Adipocyte (in vitro differentiated cells): ENCODE results near the gene BCAS3.
A peak's percentile ranks its signal among the peaks of the same experiment; 100 is the strongest.

Experiments
- DNase-seq: peaks from one replicate; pipeline ENCODE4 v3.0.0-alpha.2; 2015; ENCODE audit warnings: low read depth
- H3K27me3 ChIP-seq: replicated peaks from 2 replicates; pipeline ENCODE4 v1.7.0; 2013; ENCODE audit warnings: mild to moderate bottlenecking, low read length, moderate library complexity; ENCODE audit not compliant: control insufficient read depth, insufficient read depth
- H3K36me3 ChIP-seq: 2 replicates; pipeline ENCODE4 v1.7.0; 2013; ENCODE audit warnings: low read length, mild to moderate bottlenecking, moderate library complexity; ENCODE audit not compliant: control insufficient read depth, insufficient read depth, severe bottlenecking
- H3K4me1 ChIP-seq: 2 replicates; pipeline ENCODE4 v1.7.0; 2013; ENCODE audit warnings: mild to moderate bottlenecking, low read length, moderate library complexity; ENCODE audit not compliant: control insufficient read depth, insufficient read depth
- H3K4me3 ChIP-seq: 2 replicates; pipeline ENCODE4 v1.7.0; 2013; ENCODE audit warnings: mild to moderate bottlenecking, low read length, moderate library complexity
- H3K9ac ChIP-seq: 2 replicates; pipeline ENCODE4 v1.7.0; 2013; ENCODE audit warnings: mild to moderate bottlenecking, low read length, moderate library complexity
- H3K9me3 ChIP-seq: 2 replicates; pipeline ENCODE4 v1.7.0; 2013; ENCODE audit warnings: mild to moderate bottlenecking, low read length, moderate library complexity; ENCODE audit not compliant: control insufficient read depth

The BCAS3 gene

GRCh38 chr17:61130330-61130729 lies 452.7 kb downstream of the BCAS3 start:
- H3K36me3 ChIP-seq, result no peaks in the 10 kb centered on the region
- H3K4me3 ChIP-seq, result no peak overlapping the region
- peaks cover 20% of the 10 kb centered on the region for H3K4me1 ChIP-seq
- no peak overlapping the region for H3K9ac ChIP-seq
- no peak for DNase-seq
- no peaks in the 10 kb centered on the region for H3K27me3 ChIP-seq
- H3K9me3 ChIP-seq, result no peaks in the 10 kb centered on the region

DNA sequence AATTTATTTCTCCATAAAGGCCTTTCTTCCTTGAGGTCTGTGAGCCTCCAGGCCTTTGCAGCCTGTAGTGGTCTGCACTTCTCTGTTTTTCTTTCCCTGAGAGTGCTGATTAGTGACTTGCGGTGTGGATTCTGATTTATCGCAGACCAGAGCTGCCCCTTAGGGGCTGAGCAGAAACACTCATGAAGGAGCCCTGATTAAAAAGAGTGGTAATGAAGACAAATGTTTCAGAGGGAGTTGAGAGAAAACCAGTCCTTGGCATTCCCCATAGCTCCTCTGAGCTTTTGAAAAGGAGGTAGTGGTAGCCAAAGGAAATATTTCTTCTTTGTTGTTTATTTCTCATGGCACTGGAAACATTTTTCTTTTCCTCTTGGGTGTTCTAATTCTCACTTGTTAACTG lies 453.9 kb downstream of the BCAS3 start:
- no peak overlapping the region for H3K9ac ChIP-seq

DNA sequence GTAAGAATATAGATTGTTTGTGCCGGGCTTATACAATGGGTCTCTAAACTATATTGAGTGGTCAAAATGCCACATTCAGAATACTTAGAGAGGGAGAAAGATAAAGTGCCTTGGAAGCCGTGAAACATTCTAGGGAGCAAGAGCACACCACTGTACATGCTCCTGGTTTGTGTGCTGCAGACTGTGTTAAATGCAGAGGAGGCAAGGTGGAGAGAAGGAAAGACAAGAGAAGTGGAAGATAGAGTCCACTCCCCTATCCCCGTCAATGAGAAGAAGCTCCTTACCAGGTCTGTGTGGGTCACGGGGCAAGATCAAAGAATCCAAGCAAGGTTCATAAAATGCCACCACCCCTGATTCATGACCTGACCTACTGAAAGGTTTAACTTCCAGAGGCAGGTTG lies 454.9 kb downstream of the BCAS3 start:
- H3K27me3 ChIP-seq, result no peaks in the 10 kb centered on the region
- no peaks in the 10 kb centered on the region for H3K9me3 ChIP-seq
- DNase-seq, result no peak
- H3K36me3 ChIP-seq, result no peaks in the 10 kb centered on the region
- peaks cover 19% of the 10 kb centered on the region for H3K4me1 ChIP-seq
- H3K9ac ChIP-seq, result no peak overlapping the region
- H3K4me3 ChIP-seq, result no peak overlapping the region

More for the DNA sequence above, 453.9 kb downstream of the BCAS3 start:
- no peak for DNase-seq
- Histone ChIP-seq H3K4me3 (no peak overlapping the region), H3K36me3 (no peaks in the 10 kb centered on the region), H3K27me3 (no peaks in the 10 kb centered on the region), H3K9me3 (no peaks in the 10 kb centered on the region), H3K4me1 (peaks cover 20% of the 10 kb centered on the region)

- DNase-seq, result no peak
- Histone ChIP-seq H3K27me3 (no peaks in the 10 kb centered on the region), H3K9ac (no peak overlapping the region), H3K36me3 (no peaks in the 10 kb centered on the region), H3K4me3 (no peak overlapping the region), H3K4me1 (peaks cover 14% of the 10 kb centered on the region), H3K9me3 (no peaks in the 10 kb centered on the region)
Observed at GRCh38 chr17:61133853-61134252, 456.2 kb downstream of the BCAS3 start.

DNA sequence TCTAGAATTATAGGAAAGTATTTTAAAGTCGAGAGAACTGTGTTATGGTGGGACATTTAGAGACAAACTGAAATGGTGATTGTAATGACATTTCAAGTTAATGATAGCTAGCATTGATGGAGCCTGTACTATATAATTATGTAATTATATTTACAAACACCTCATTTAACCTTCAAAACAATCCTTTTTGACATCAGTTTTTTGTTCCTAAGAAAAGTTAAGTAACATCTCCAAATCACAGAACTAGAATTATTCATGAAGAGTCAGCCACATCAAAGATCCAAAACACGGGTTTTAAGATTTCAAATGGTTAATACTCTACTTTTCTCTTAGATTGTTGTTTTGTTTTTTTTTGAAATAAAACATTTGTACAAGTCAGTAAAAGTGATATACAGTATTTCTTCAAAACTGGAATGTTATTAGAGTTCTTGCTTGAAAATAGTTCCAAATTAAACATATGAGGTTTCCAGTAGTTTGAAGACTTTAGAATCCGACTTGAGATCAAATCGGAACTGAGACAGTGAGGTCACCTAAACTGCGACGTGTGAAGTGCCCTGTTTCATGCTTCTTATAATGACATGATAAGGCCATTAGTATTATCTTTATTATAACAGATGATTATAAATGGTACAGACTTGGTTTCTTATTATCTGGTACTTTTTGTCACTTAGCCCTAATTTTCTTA lies 457.0 kb downstream of the BCAS3 start:
- Histone ChIP-seq H3K4me3 (no peak overlapping the region), H3K9me3 (no peaks in the 10 kb centered on the region)
- DNase-seq, result no peak

DNA sequence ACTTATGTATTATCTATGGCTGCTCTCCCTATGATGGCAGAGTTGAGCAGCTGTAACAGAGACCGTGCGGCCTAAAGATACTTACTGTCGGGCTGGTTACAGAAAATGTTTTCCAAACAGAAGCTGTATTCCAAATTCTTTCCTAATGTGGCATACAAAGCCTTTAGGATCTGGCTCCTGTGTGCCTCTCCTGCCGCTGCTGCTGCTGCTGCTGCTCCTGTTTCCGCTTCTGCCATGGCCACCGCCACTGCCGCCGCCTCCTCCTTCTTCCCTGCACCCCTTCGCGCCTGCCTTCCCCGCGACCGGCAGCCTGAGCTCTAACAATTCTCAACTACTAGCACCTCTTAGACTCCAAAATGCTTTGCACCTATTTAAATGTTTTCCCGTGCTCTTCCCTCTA lies 458.1 kb downstream of the BCAS3 start:
- Histone ChIP-seq H3K36me3 (no peaks in the 10 kb centered on the region), H3K27me3 (no peaks in the 10 kb centered on the region), H3K9ac (no peak overlapping the region), H3K4me3 (no peak overlapping the region), H3K9me3 (no peaks in the 10 kb centered on the region), H3K4me1 (peaks cover 15% of the 10 kb centered on the region)
- DNase-seq, result no peak

More for the DNA sequence above, 457.0 kb downstream of the BCAS3 start:
- peaks cover 15% of the 10 kb centered on the region for H3K4me1 ChIP-seq
- no peak overlapping the region for H3K9ac ChIP-seq
- H3K27me3 ChIP-seq, result no peaks in the 10 kb centered on the region
- no peaks in the 10 kb centered on the region for H3K36me3 ChIP-seq

GRCh38 chr17:61136296-61136695 lies 458.6 kb downstream of the BCAS3 start:
- no peaks in the 10 kb centered on the region for H3K27me3 ChIP-seq
- no peak overlapping the region for H3K4me3 ChIP-seq
- no peak overlapping the region for H3K9ac ChIP-seq
- peaks cover 15% of the 10 kb centered on the region for H3K4me1 ChIP-seq
- no peaks in the 10 kb centered on the region for H3K9me3 ChIP-seq
- DNase-seq, result no peak
- H3K36me3 ChIP-seq, result no peaks in the 10 kb centered on the region

GRCh38 chr17:61139219-61139618 lies 461.6 kb downstream of the BCAS3 start:
- peaks cover 15% of the 10 kb centered on the region for H3K4me1 ChIP-seq
- peak overlapping the region; percentile 44 for H3K4me3 ChIP-seq
- peak; percentile 64 for DNase-seq
- no peaks in the 10 kb centered on the region for H3K27me3 ChIP-seq
- H3K9ac ChIP-seq, result peak overlapping the region; percentile 39
- H3K36me3 ChIP-seq, result no peaks in the 10 kb centered on the region
- no peaks in the 10 kb centered on the region for H3K9me3 ChIP-seq

DNA sequence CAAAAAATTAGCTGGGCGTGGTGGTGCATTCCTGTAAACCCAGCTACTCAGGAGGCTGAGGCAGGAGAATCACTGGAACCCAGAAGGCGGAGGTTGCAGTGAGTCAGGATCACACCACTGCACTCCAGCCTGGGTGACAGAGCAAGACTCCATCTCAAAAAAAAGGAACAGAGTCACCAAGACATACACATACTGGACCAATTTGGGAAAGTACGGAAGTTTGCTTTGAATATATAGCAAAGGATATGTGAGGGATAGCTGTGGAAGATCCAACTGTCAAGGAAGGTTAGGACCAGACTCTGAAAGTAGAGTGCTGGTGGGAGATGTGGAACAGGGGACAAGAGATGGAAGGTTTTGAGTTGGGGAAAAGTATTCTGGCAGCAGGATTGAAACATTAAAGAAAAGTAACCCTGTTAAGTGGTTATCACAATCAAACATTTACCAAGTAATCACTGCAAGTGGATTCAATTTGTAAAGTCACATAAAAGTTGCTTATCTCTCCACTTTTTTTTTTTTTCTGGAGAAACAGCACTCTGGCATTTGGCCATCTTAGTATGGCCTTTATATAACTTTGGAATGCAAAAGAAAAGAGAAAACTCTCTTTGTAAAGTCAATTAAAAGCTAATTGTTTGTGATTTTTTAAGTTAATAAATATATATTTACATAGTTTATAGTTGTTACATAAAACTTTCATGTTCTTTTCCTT lies 462.6 kb downstream of the BCAS3 start:
- Histone ChIP-seq H3K27me3 (no peaks in the 10 kb centered on the region), H3K4me1 (peaks cover 15% of the 10 kb centered on the region), H3K9ac (no peak overlapping the region), H3K9me3 (no peaks in the 10 kb centered on the region), H3K4me3 (no peak overlapping the region), H3K36me3 (no peaks in the 10 kb centered on the region)
- DNase-seq, result peak; percentile 13

- Histone ChIP-seq H3K9me3 (no peaks in the 10 kb centered on the region), H3K4me1 (peaks cover 15% of the 10 kb centered on the region), H3K27me3 (no peaks in the 10 kb centered on the region), H3K36me3 (no peaks in the 10 kb centered on the region), H3K9ac (no peak overlapping the region), H3K4me3 (no peak overlapping the region)
- peak; percentile 61 for DNase-seq
Observed at GRCh38 chr17:61143026-61143425, 465.4 kb downstream of the BCAS3 start.

- Histone ChIP-seq H3K4me1 (peaks cover 4% of the 10 kb centered on the region), H3K36me3 (no peaks in the 10 kb centered on the region), H3K9ac (no peak overlapping the region), H3K9me3 (no peaks in the 10 kb centered on the region), H3K27me3 (no peaks in the 10 kb centered on the region), H3K4me3 (no peak overlapping the region)
- peak; percentile 42 for DNase-seq
Observed at GRCh38 chr17:61144137-61144536, 466.5 kb downstream of the BCAS3 start.
